Ovary (tissue), 9 donors: ENCODE results near the gene MAGEA3. TPM values are rescaled to one million over a fixed set of nuclear protein-coding genes. Genes with fewer than 3 reads are reported as not detected.
"Not testable (repeated sequence)": the region's sequence is repeated elsewhere in the genome, so short reads cannot be mapped to it uniquely, and the experiment has no call there.

Experiments used
- DNase-seq, 5 donors: peaks; one replicate each; pipeline ENCODE4 v3.0.0-alpha.2; 2019 to 2020
- H3K27ac ChIP-seq, 2 donors: fragments of 200-600 bp; one replicate each; pipeline versions ENCODE4 v1.5.1 to v1.8.0; 2019 to 2022
- H3K27me3 ChIP-seq: fragments of 200-600 bp; one replicate; pipeline ENCODE4 v1.8.0; 2022
- H3K36me3 ChIP-seq: fragments of 200-600 bp; sonication (generic); one replicate; pipeline ENCODE4 v1.5.1; 2019
- H3K4me1 ChIP-seq: one replicate; pipeline ENCODE4 v1.8.1; 2013; ENCODE audit warnings: mild to moderate bottlenecking, moderate library complexity; ENCODE audit not compliant: insufficient read depth
- H3K4me3 ChIP-seq: fragments of 200-600 bp; sonication (generic); one replicate; pipeline ENCODE4 v1.5.1; 2017
- H3K9me3 ChIP-seq, 2 donors: fragments of 200-600 bp in 1 of 2; sonication (generic) in 1 of 2; one replicate each; pipeline versions ENCODE4 v1.5.1 to v1.8.1; 2013 to 2019; ENCODE audit warnings: mild to moderate bottlenecking in 1 of 2, moderate library complexity in 1 of 2
- CTCF ChIP-seq, 3 donors: fragments of 450-650 bp in 2 of 3; fragments of 200-600 bp in 1 of 3; IDR thresholded peaks; one replicate each; pipeline versions ENCODE4 v1.5.1 to v1.8.0; 2016 to 2022; ENCODE audit warnings: antibody characterized with exemption in 3 of 3, mild to moderate bottlenecking in 1 of 3
- EP300 ChIP-seq: sonication (generic); formaldehyde crosslinking; IDR thresholded peaks from one replicate; pipeline ENCODE4 v1.6.1; 2017; ENCODE audit warnings: antibody characterized with exemption
- POLR2A ChIP-seq: fragments of 450-650 bp; IDR thresholded peaks from one replicate; pipeline ENCODE4 v1.6.1; 2017; ENCODE audit warnings: antibody characterized with exemption, mild to moderate bottlenecking, moderate library complexity
- WGBS, 3 donors: extraction: QIAGEN DNeasy Blood & Tissue Kit in 1 of 3; methylation state at CpG; one replicate each; pipeline versions ENCODE4 v1.1.5 to v1.1.7; 2013 to 2017; 5-methylcytosine and 5-hydroxymethylcytosine counted together
- intact Hi-C, 4 donors: fragments of 100-400 bp; cut with DNase I; formaldehyde crosslinking; loops; one replicate each; pipeline versions ENCODE4 v1.11.0 to v1.15.1; 2022 to 2023
- polyA plus RNA-seq, 2 donors: library from polyadenylated mRNA; stranded (reverse); fragments of 200-250 nt in 1 of 2; fragments of 350-450 nt in 1 of 2; fragmentation: Illumina TruSeq in 1 of 2; extraction: RNeasy Lipid Tissue Mini Kit (QIAGEN cat#74804) in 1 of 2; gene quantifications; one replicate each; pipeline ENCODE4 v1.2.3, GENCODE V29; 2013 to 2014
- total RNA-seq, 7 donors: library from RNA; depleted of rRNA in 2 of 7; stranded (reverse); fragments of >200 nt in 2 of 7; fragmentation: NEBNext Ultra II Directional in 3 of 7; extraction: Animal tissue kit (Norgen Biotek cat#: 25700) in 3 of 7; gene quantifications; one replicate each; pipeline versions ENCODE4 v1.1.0 to v1.2.4, GENCODE V29; 2016 to 2023
- donor health status: DM: no; HTN: no; CAD: no; lungs with moderate emphysema.
- donor health status: DM: no; HTN: no; CAD: no.
- donor health status: Bipolar disorder and iron deficiency.
- donor health status: DM: yes; HTN: yes; CAD: no.
- donor health status: DM: no; HTN: no; CAD: no.
- donor health status: DM: yes; HTN: yes; CAD: no.

MAGEA3 gene
- total and polyA plus RNA-seq, 9 donors, result 0.15 TPM; not detected in 8

DNA sequence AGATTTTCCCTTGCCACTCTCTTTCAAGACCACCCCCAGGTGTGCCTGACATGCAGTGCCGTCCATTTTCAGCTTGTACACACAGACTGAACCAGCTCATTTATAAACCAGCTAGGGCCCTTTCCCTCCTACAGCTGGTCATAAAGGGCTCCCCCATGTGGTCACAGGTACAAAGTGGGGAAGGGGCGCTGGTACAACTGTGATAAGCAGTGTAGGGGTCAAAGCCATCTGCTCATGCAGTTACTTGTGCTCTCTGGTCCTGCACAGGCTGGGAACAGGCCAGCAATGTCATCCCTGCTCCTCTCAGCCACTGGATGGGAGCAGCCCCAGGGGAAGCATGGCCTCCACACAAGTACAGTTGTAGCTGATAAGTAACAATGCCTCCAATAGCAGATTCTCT is 40.3 kb upstream of the MAGEA3 start:
- Histone ChIP-seq H3K4me3 (no peak overlapping the region), H3K9me3 (no peaks in the 10 kb centered on the region), H3K27ac (no peak overlapping the region), H3K36me3 (no peaks in the 10 kb centered on the region), H3K27me3 (no peaks in the 10 kb centered on the region), H3K4me1 (no peaks in the 10 kb centered on the region)
- no peak for TF ChIP-seq EP300
- TF ChIP-seq CTCF (IDR thresholded peaks at IDR 0.05), result no peak
- no peak for DNase-seq
- WGBS, 3 donors, result 32 to 51% (median 33%) methylated on average over 2 of the region's 2 CpGs
- intact Hi-C loops, result no loop called here

GRCh38 chrX:152663086-152663485 is 35.5 kb upstream of the MAGEA3 start:
- Histone ChIP-seq H3K4me3 (no peak overlapping the region), H3K27me3 (no peaks in the 10 kb centered on the region), H3K4me1 (no peaks in the 10 kb centered on the region), H3K36me3 (no peaks in the 10 kb centered on the region), H3K9me3 (no peaks in the 10 kb centered on the region), H3K27ac (no peak overlapping the region)
- DNase-seq, result no peak
- intact Hi-C loops, result no loop called here
- WGBS, 3 donors, result 35 to 43% (median 41%) methylated on average over 4 of the region's 4 CpGs
- TF ChIP-seq CTCF (IDR thresholded peaks at IDR 0.05) (no peak), POLR2A (no peak), EP300 (no peak)

DNA sequence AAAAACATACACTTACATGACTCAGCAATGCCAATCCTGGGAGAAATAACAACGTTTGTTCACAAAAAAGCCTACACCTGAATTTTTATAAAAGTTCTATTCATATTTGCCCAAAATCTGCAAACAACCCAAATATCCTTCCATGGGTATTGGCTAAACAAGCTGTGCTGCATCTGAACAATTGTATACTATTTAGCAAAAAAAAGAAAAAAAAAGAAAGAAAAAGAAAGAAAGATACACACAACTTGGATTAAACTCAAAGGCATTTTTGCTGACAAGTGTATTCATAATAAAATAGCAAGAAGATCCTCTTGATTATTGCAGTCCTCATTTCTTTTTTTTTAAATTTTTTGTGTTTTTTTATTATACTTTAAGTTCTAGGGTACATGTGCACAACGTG is 24.5 kb upstream of the MAGEA3 start:
- no peak for DNase-seq
- H3K27me3 ChIP-seq, result no peaks in the 10 kb centered on the region
- H3K27ac ChIP-seq, result no peak overlapping the region
- TF ChIP-seq CTCF (IDR thresholded peaks at IDR 0.05) (no peak), POLR2A (no peak), EP300 (no peak)
- 70 to 77% (median 75%) methylated on average over 2 of the region's 2 CpGs for WGBS, 3 donors
- intact Hi-C loops, result no loop called here
- no peak overlapping the region for H3K4me3 ChIP-seq
- H3K9me3 ChIP-seq, result no peaks in the 10 kb centered on the region
- no peaks in the 10 kb centered on the region for H3K4me1 ChIP-seq
- no peaks in the 10 kb centered on the region for H3K36me3 ChIP-seq

DNA sequence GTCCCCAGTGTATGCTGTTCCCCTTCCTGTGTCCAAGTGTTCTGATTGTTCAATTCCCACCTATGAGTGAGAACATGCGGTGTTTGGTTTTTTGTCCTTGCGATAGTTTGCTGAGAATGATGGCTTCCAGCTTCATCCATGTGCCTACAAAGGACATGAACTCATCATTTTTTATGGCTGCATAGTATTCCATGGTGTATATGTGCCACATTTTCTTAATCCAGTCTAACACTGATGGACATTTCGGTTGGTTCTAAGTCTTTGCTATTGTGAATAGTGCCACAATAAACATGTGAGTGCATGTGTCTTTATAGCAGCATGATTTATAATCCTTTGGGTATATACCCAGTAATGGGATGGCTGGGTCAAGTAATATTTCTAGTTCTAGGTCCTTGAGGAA is 23.9 kb upstream of the MAGEA3 start:
- H3K9me3 ChIP-seq, H3K27me3 ChIP-seq, H3K36me3 ChIP-seq, H3K4me1 ChIP-seq, DNase-seq, H3K27ac ChIP-seq, H3K4me3 ChIP-seq, intact Hi-C loops: not testable (repeated sequence)
- 75 to 85% (median 78%) methylated on average over 3 of the region's 3 CpGs for WGBS, 3 donors

- H3K36me3 ChIP-seq, DNase-seq, intact Hi-C loops, H3K27me3 ChIP-seq, H3K27ac ChIP-seq, H3K4me3 ChIP-seq, H3K4me1 ChIP-seq, H3K9me3 ChIP-seq: not testable (repeated sequence)
- no CpG with 5 or more reads among the region's 3 CpGs for WGBS, 3 donors
Observed at GRCh38 chrX:152681012-152681411, 17.6 kb upstream of the MAGEA3 start.

DNA sequence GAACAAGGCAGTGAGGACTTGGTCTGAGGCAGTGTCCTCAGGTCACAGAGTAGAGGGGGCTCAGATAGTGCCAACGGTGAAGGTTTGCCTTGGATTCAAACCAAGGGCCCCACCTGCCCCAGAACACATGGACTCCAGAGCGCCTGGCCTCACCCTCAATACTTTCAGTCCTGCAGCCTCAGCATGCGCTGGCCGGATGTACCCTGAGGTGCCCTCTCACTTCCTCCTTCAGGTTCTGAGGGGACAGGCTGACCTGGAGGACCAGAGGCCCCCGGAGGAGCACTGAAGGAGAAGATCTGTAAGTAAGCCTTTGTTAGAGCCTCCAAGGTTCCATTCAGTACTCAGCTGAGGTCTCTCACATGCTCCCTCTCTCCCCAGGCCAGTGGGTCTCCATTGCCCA is 1.8 kb downstream of the MAGEA3 start:
- H3K36me3 ChIP-seq, H3K4me3 ChIP-seq, H3K4me1 ChIP-seq, intact Hi-C loops, H3K9me3 ChIP-seq, H3K27ac ChIP-seq, H3K27me3 ChIP-seq: not testable (repeated sequence)
- 86 to 100% (median 87%) methylated on average over 3 to 4 of the region's 5 CpGs for WGBS, 3 donors
- peak in 1 of 5 donors; percentile 3 for DNase-seq

DNA sequence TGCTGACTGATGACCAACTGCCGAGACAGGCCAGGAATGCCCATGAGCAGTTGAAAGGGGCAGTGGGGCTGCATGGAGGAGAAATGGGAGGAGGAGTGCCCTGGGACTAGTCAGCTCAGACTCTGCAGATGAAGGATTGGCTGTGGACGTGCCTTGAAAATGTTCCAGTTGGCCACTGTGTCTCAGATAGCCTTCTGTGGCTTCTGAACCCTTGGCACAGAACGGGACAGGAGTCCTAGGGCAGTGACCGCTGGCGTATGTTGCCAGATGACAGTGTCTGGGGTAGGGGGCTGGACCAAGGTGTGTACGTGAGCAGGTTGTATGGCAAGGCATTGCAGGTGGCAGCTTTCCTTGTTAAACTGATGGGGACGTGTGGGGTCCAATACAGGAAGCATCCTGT is 7.9 kb downstream of the MAGEA3 start:
- H3K36me3 ChIP-seq, intact Hi-C loops, H3K4me1 ChIP-seq, H3K4me3 ChIP-seq, H3K27ac ChIP-seq, H3K27me3 ChIP-seq, DNase-seq, H3K9me3 ChIP-seq: not testable (repeated sequence)
- WGBS, 3 donors, result 66 to 83% (median 78%) methylated on average over 4 to 5 of the region's 7 CpGs

DNA sequence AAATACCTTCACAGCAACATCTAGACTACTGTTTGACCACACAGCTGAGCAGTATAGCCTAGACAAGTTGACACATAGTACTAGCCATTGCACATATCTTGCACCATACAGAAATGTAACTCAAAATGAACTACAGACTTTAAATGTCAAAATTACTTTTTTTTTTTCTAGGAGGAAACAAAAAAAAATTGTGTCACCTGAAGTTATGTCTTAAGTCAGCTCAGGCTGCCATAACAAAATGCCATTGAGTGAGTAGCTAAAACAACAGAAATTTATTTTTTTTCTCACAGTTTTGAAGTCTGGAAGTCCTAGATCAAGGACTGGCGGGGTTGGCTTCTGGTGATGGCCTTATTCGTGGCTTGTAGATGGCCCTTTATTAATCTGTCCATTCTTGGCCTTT is 10.6 kb downstream of the MAGEA3 start, which contains the start of gene CSAG2:
Gene CSAG2 (minus strand): TSS at position 101 of the 400 bp plus-strand sequence. CDS start 161 bp downstream, outside the sequence.
- whole genome bisulfite sequencing, 3 donors, result no CpG with 5 or more reads among the region's 2 CpGs
- H3K4me1 ChIP-seq, H3K27me3 ChIP-seq, H3K27ac ChIP-seq, intact Hi-C loops, DNase-seq, H3K9me3 ChIP-seq, H3K36me3 ChIP-seq, H3K4me3 ChIP-seq: not testable (repeated sequence)

GRCh38 chrX:152713195-152713594 is 14.6 kb downstream of the MAGEA3 start:
- WGBS, 3 donors, result no CpG with 5 or more reads among the region's 5 CpGs

More at GRCh38 chrX:152713195-152713594, 14.6 kb downstream of the MAGEA3 start:
- H3K4me3 ChIP-seq, H3K9me3 ChIP-seq, H3K36me3 ChIP-seq, H3K27me3 ChIP-seq, H3K4me1 ChIP-seq, H3K27ac ChIP-seq, DNase-seq, intact Hi-C loops: not testable (repeated sequence)
